Measurements from ENCODE around the gene ADCY7.

DNA sequence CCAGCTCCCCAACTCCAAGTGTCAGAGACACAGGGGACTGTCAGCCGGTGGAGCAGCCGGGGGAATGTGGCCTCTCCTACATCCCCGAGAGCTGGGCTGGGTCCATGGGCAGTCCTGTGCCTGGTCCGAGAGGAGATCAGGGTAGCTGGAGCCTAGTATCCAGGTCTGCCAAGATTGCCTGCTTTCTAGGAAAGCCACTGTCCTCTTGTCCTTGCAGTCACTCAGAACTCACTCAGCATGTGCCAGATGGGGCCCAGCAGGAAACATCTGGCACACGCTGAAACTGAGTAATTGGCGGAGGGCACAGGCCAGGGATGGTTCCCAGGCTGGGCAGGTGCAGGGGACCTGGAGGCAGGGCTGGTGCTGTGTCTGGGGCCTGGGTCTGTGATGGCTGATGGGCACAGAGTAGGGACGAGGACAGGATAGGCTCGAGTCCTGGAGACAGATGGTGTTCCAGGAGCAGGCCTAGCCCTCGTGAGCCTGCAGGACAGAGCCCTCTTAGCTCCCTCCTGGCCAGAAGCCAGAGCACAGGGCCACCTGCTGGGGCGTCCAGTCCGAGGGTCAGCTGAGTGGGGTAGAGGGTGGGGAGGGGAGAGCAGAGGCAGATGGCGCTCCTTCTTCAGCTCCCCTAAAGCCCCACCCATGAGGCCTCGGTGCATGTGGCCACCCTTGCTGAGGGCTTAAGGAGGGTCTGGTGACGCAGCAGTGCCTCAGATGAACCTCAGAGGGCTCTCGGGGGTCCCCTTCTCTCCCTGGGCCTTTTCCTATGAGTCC lies 31.1 kb downstream of the ADCY7 start:
- TF ChIP-seq CTCF (IDR thresholded peaks at IDR 0.05) (no peak), HMGA2 (CRISPR knock-in tag; IDR thresholded peaks at IDR 0.05) (no peak), ATF1 (CRISPR knock-in tag; IDR thresholded peaks at IDR 0.05) (no peak), OVOL2 (CRISPR knock-in tag; IDR thresholded peaks at IDR 0.05; ENCODE audit: borderline replicate concordance) (no peak), MAX (CRISPR knock-in tag; IDR thresholded peaks at IDR 0.05) (no peak), ZNF263 (CRISPR knock-in tag; IDR thresholded peaks at IDR 0.05; ENCODE audit: low read depth) (no peak), IRF2 (CRISPR knock-in tag; IDR thresholded peaks at IDR 0.05; ENCODE audit: borderline replicate concordance, low read depth) (no peak), ZNF317 (CRISPR knock-in tag; IDR thresholded peaks at IDR 0.05; ENCODE audit: borderline replicate concordance, low read depth) (no peak)
- TF ChIP-seq, protein P1, sequence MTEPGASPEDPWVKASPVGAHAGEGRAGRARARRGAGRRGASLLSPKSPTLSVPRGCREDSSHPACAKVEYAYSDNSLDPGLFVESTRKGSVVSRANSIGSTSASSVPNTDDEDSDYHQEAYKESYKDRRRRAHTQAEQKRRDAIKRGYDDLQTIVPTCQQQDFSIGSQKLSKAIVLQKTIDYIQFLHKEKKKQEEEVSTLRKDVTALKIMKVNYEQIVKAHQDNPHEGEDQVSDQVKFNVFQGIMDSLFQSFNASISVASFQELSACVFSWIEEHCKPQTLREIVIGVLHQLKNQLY (CRISPR knock-in tag; IDR thresholded peaks at IDR 0.05), result no peak

Measured in WTC11 (cell line).